CD14-positive monocyte (primary cell): ENCODE results near the gene ELANE. TPM values are rescaled to one million over a fixed set of nuclear protein-coding genes. Genes with fewer than 3 reads are reported as not detected.

Experiments used
- DNase-seq, 3 donors: peaks; one replicate each; pipeline ENCODE4 v3.0.0-alpha.2; 2011 to 2022
- H2AFZ ChIP-seq: 2 replicates; pipeline ENCODE4 v1.6.0; 2012; ENCODE audit warnings: mild to moderate bottlenecking, low read depth, low read length, inconsistent platforms; ENCODE audit not compliant: insufficient read depth, poor library complexity, severe bottlenecking
- H3K27ac ChIP-seq, 2 donors: 1 replicate in 1 of 2; 2 replicates in 1 of 2; pipeline ENCODE4 v1.5.1; 2012 to 2013; ENCODE audit warnings: low read length in 2 of 2, control low read depth in 1 of 2, inconsistent platforms in 1 of 2, low read depth in 1 of 2, mild to moderate bottlenecking in 1 of 2
- H3K27me3 ChIP-seq, 2 donors: one replicate each; pipeline versions ENCODE4 v1.6.0 to v1.6.1; 2011 to 2013; ENCODE audit warnings: low read length in 2 of 2; ENCODE audit not compliant: control insufficient read depth in 2 of 2, insufficient read depth in 2 of 2
- H3K36me3 ChIP-seq, 2 donors: replicated peaks in 1 of 2; 1 replicate in 1 of 2; 2 replicates in 1 of 2; pipeline versions ENCODE4 v1.5.1 to v1.6.1; 2012 to 2013; ENCODE audit warnings: low read length in 2 of 2, control low read depth in 1 of 2, inconsistent platforms in 1 of 2, mild to moderate bottlenecking in 1 of 2; ENCODE audit not compliant: insufficient read depth in 2 of 2, control insufficient read depth in 1 of 2
- H3K4me1 ChIP-seq, 2 donors: 1 replicate in 1 of 2; 2 replicates in 1 of 2; pipeline versions ENCODE4 v1.5.1 to v1.6.1; 2012 to 2013; ENCODE audit warnings: low read length in 2 of 2, control low read depth in 1 of 2, inconsistent platforms in 1 of 2, mild to moderate bottlenecking in 1 of 2, moderate library complexity in 1 of 2; ENCODE audit not compliant: insufficient read depth in 2 of 2, control insufficient read depth in 1 of 2
- H3K4me2 ChIP-seq: replicated peaks from 2 replicates; pipeline ENCODE3; 2012; ENCODE audit warnings: low read length, moderate library complexity, mild to moderate bottlenecking; ENCODE audit not compliant: poor library complexity, severe bottlenecking; ENCODE audit errors: extremely low read depth
- H3K4me3 ChIP-seq, 3 experiments: fragments of 200-600 bp in 1 of 3; sonication (generic) in 1 of 3; replicated peaks in 1 of 3; 1 replicate in 2 of 3; 2 replicates in 1 of 3; pipeline ENCODE4 v1.5.1; 2011 to 2013; ENCODE audit warnings: low read length in 3 of 3, mild to moderate bottlenecking in 3 of 3, control low read depth in 2 of 3, low read depth in 2 of 3, inconsistent platforms in 1 of 3, moderate library complexity in 1 of 3
- H3K79me2 ChIP-seq: 2 replicates; pipeline ENCODE4 v1.6.0; 2012; ENCODE audit warnings: mild to moderate bottlenecking, control low read depth, inconsistent platforms, low read length, moderate library complexity; ENCODE audit not compliant: insufficient read depth
- H3K9ac ChIP-seq: 2 replicates; pipeline ENCODE4 v1.6.0; 2017; ENCODE audit warnings: low read length, mild to moderate bottlenecking; ENCODE audit not compliant: insufficient read depth, poor library complexity, severe bottlenecking
- H3K9me3 ChIP-seq, 2 donors: replicated peaks in 1 of 2; 1 replicate in 1 of 2; 2 replicates in 1 of 2; pipeline versions ENCODE4 v1.5.1 to v1.6.1; 2012 to 2013; ENCODE audit warnings: low read length in 2 of 2, control low read depth in 1 of 2; ENCODE audit not compliant: control insufficient read depth in 1 of 2, insufficient read depth in 1 of 2
- H4K20me1 ChIP-seq: 2 replicates; pipeline ENCODE4 v1.6.0; 2012; ENCODE audit warnings: mild to moderate bottlenecking, low read length, control low read depth, moderate library complexity; ENCODE audit not compliant: insufficient read depth
- H3K27ac Mint-ChIP-seq, 7 donors: one replicate each; pipeline ENCODE4 v1.8.0; 2020; ENCODE audit warnings: mild to moderate bottlenecking in 7 of 7, mixed read lengths in 7 of 7, moderate library complexity in 6 of 7, inconsistent platforms in 2 of 7
- H3K27me3 Mint-ChIP-seq, 3 donors: one replicate each; pipeline ENCODE4 v1.8.0; 2021 to 2022; ENCODE audit warnings: low read depth in 3 of 3, mild to moderate bottlenecking in 3 of 3, mixed read lengths in 3 of 3, moderate library complexity in 3 of 3, inconsistent platforms in 1 of 3
- H3K36me3 Mint-ChIP-seq, 2 donors: one replicate each; pipeline ENCODE4 v1.8.0; 2020; ENCODE audit warnings: mixed read lengths in 2 of 2, inconsistent platforms in 1 of 2, mild to moderate bottlenecking in 1 of 2
- H3K4me1 Mint-ChIP-seq: one replicate; pipeline ENCODE4 v1.8.0; 2020; ENCODE audit warnings: mild to moderate bottlenecking, mixed read lengths
- H3K4me3 Mint-ChIP-seq, 2 donors: one replicate each; pipeline ENCODE4 v1.8.0; 2020; ENCODE audit warnings: mild to moderate bottlenecking in 2 of 2, mixed read lengths in 2 of 2, moderate library complexity in 1 of 2
- H3K9me3 Mint-ChIP-seq, 7 donors: one replicate each; pipeline ENCODE4 v1.8.0; 2020 to 2022; ENCODE audit warnings: mixed read lengths in 7 of 7, mild to moderate bottlenecking in 6 of 7, moderate library complexity in 6 of 7, inconsistent platforms in 2 of 7
- WGBS: methylation state at CpG from one replicate; pipeline ENCODE4 v1.1.5; 2013; ENCODE audit warnings: missing lambda C conversion rate; ENCODE audit not compliant: insufficient coverage; 5-methylcytosine and 5-hydroxymethylcytosine counted together
- intact Hi-C, 2 donors: fragments of 100-400 bp; cut with micrococcal nuclease; formaldehyde crosslinking; loops; one replicate each; pipeline versions ENCODE4 v1.15.0 to v1.15.1; 2023
- polyA plus RNA-seq, 3 donors: library from polyadenylated mRNA; depleted of rRNA in 1 of 3; unstranded in 2 of 3; stranded (reverse) in 1 of 3; fragments of 300-500 nt in 2 of 3; fragments of >200 nt in 1 of 3; fragmentation: Illumina TruSeq in 2 of 3; gene quantifications; 1 replicate in 2 of 3; 2 replicates in 1 of 3; pipeline ENCODE4 v1.2.3, GENCODE V29; 2012 to 2021
- TF ChIP-seq, protein P1 (sequence below): fragments of 200-600 bp; IDR thresholded peaks from one replicate; pipeline ENCODE4 v1.8.0; 2022; ENCODE audit warnings: antibody characterized with exemption, mild to moderate bottlenecking

Gene ELANE
- polyA plus RNA-seq, 3 donors, result 0.61 to 2.0 (median 1.3) TPM

DNA sequence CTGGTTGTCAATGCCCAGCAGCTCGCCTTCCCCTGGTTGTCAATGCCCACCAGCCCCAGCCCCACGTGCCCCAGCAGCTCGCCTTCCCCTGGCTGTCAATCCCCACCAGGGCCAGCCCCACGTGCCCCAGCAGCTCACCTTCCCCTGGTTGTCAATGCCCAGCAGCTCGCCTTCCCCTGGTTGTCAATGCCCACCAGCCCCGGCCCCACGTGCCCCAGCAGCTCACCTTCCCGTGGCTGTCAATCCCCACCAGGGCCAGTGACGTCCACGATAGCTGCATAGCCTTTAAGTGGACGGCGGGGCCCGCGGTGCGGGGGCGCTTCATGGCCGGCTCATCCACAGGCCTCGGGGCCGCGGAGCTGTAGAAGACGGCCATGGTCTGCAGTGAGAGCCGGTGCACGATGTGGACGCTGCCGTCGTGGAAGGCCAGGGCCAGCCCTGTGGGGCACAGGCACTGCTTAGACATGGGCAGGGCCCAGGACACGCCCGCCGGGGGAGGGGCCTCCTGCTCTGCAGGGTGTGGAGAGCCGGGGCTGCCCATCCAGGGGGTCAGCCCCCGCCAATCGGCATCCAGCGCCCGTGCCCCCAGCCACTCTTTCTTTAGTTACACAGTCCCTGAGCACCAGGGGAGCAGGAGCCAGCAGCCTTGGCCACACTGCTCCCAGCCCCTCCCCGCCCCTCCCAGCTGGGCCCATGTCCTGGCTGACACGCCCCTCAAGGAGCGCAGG is 27.8 kb downstream of the ELANE start:
- H3K36me3 ChIP-seq, result peaks cover 45 to 52% of the 10 kb centered on the region in 2 donors
- Mint-ChIP-seq H3K27ac (no peak overlapping the region), H3K4me3 (no peak overlapping the region), H3K27me3 (no peaks in the 10 kb centered on the region), H3K9me3 (peaks cover 0 to 3% (median 0%) of the 10 kb centered on the region in 7 donors), H3K36me3 (peaks cover 55 to 88% of the 10 kb centered on the region in 2 donors), H3K4me1 (no peaks in the 10 kb centered on the region)
- peaks cover 4% of the 10 kb centered on the region for H4K20me1 ChIP-seq
- no peak overlapping the region for H3K4me2 ChIP-seq
- H3K9me3 ChIP-seq, result no peaks in the 10 kb centered on the region
- intact Hi-C loops, result no loop called here
- H3K9ac ChIP-seq, result no peak overlapping the region
- DNase-seq, result no peak
- H3K79me2 ChIP-seq, result no peaks in the 10 kb centered on the region
- WGBS, result 92% methylated on average over 37 of the region's 37 CpGs
- no peaks in the 10 kb centered on the region for H3K27me3 ChIP-seq
- no peaks in the 10 kb centered on the region for H3K4me1 ChIP-seq
- no peak overlapping the region for H2AFZ ChIP-seq
- H3K27ac ChIP-seq, result no peak overlapping the region
- H3K4me3 ChIP-seq, result no peak overlapping the region
- TF ChIP-seq, protein P1, sequence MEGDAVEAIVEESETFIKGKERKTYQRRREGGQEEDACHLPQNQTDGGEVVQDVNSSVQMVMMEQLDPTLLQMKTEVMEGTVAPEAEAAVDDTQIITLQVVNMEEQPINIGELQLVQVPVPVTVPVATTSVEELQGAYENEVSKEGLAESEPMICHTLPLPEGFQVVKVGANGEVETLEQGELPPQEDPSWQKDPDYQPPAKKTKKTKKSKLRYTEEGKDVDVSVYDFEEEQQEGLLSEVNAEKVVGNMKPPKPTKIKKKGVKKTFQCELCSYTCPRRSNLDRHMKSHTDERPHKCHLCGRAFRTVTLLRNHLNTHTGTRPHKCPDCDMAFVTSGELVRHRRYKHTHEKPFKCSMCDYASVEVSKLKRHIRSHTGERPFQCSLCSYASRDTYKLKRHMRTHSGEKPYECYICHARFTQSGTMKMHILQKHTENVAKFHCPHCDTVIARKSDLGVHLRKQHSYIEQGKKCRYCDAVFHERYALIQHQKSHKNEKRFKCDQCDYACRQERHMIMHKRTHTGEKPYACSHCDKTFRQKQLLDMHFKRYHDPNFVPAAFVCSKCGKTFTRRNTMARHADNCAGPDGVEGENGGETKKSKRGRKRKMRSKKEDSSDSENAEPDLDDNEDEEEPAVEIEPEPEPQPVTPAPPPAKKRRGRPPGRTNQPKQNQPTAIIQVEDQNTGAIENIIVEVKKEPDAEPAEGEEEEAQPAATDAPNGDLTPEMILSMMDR, result no peak

DNA sequence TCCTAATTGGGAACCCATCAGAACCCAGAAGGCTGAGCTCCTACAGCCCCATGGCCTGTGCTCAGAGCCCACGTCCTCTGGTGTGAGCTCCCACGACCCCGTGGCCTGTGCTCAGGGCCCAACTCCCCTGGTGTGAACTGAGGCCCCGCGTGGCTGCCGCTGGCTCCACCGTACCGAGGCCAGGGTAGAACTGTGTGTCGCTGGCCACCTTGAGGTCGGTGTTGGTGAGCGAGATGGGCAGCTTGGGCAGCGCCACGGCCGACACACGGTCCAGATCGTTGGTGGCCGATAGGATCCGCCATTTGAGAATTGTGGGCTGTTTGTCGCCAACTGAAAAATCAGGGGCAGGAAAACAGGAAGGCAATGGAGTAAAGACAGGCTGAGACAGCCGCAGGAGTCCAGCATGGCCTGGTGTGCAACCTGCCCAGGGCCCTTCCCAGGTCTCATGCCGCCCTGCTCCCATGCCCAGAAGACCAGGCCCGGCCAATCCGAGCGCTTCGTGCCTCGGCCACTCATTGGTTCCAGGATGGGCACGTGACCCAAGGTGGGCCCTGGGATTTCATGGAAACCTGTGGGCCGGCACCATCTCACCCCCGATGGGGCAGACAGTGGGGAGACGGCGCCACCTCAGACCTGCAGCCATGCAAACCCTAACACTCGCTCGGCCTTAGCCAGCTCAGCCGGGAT is 29.4 kb downstream of the ELANE start:
- Mint-ChIP-seq H3K4me1 (no peaks in the 10 kb centered on the region), H3K9me3 (peaks cover 0 to 3% (median 0%) of the 10 kb centered on the region in 7 donors), H3K27ac (no peak overlapping the region), H3K27me3 (no peaks in the 10 kb centered on the region), H3K4me3 (no peak overlapping the region), H3K36me3 (peaks cover 56 to 88% of the 10 kb centered on the region in 2 donors)
- H3K27me3 ChIP-seq, result no peaks in the 10 kb centered on the region
- H3K9ac ChIP-seq, result no peak overlapping the region
- no peak overlapping the region for H3K27ac ChIP-seq
- no peak for DNase-seq
- peaks cover 10% of the 10 kb centered on the region for H4K20me1 ChIP-seq
- no peaks in the 10 kb centered on the region for H3K4me1 ChIP-seq
- WGBS, result 97% methylated on average over 30 of the region's 34 CpGs
- intact Hi-C loops, result no loop called here
- H3K4me2 ChIP-seq, result no peak overlapping the region
- TF ChIP-seq, protein P1, result no peak
- no peak overlapping the region for H2AFZ ChIP-seq
- H3K9me3 ChIP-seq, result no peaks in the 10 kb centered on the region
- H3K79me2 ChIP-seq, result no peaks in the 10 kb centered on the region
- H3K36me3 ChIP-seq, result peaks cover 56 to 57% of the 10 kb centered on the region in 2 donors
- H3K4me3 ChIP-seq, result no peak overlapping the region
